A549 (cell line): ENCODE measurements around the gene C1orf35. TPM values are rescaled to one million over a fixed set of nuclear protein-coding genes. Genes with fewer than 3 reads are reported as not detected.

Experiments
- ATAC-seq, 2 experiments: fragments of 200-7000 bp in 1 of 2; fragments of >200 bp in 1 of 2; cut with Nextera tagmentation in 1 of 2; cut with Tn5 transposase in 1 of 2; 3 replicates each; pipeline versions ENCODE4 v1.8.0 to v1.9.1; 2018 to 2020; ENCODE audit warnings: mild to moderate bottlenecking in 1 of 2, moderate library complexity in 1 of 2
- CTCF ChIA-PET: fragments of 300-600 bp; sonication (Branson Sonifier 250); formaldehyde crosslinking; extraction: SDS; loops from one replicate; lab custom pipeline; 2021; ENCODE audit warnings: antibody characterized with exemption, inconsistent platforms; lab: Yijun Ruan, JAX
- POLR2A ChIA-PET: fragments of 350-600 bp; formaldehyde crosslinking; extraction: SDS; loops from one replicate; lab custom pipeline; 2021; ENCODE audit warnings: antibody characterized with exemption, inconsistent platforms; lab: Yijun Ruan, JAX
- DNase-seq, 2 experiments: peaks; one replicate each; pipeline versions ENCODE4 v3.0.0 to v3.0.0-alpha.2; 2011 to 2016; ENCODE audit warnings: low read depth in 1 of 2, low spot score in 1 of 2
- FAIRE-seq: peaks from 2 replicates; lab custom pipeline; 2011; peaks lifted over from hg19 to GRCh38; lab: Jason Lieb, UNC
- H3K27ac ChIP-seq, 2 experiments: fragments of >200 bp; sonication (Bioruptor Twin); formaldehyde crosslinking; 3 replicates each; pipeline ENCODE4 v1.5.1; 2016 to 2017
- H3K4me1 ChIP-seq: fragments of >200 bp; sonication (Bioruptor Twin); formaldehyde crosslinking; 3 replicates; pipeline ENCODE4 v1.6.1; 2016
- H3K4me2 ChIP-seq: fragments of >200 bp; sonication (Bioruptor Twin); formaldehyde crosslinking; 3 replicates; pipeline ENCODE4 v1.6.1; 2016
- H3K4me3 ChIP-seq: fragments of >200 bp; sonication (Bioruptor Twin); formaldehyde crosslinking; 3 replicates; pipeline ENCODE4 v1.5.1; 2016
- H3K9me3 ChIP-seq: fragments of >200 bp; sonication (Bioruptor Twin); formaldehyde crosslinking; 3 replicates; pipeline ENCODE4 v1.6.1; 2016
- CHD2 ChIP-seq: fragments of 150-350 bp; IDR thresholded peaks from 2 replicates; pipeline ENCODE4 v1.6.1; 2014; ENCODE audit warnings: low read length; ENCODE audit not compliant: partially characterized antibody
- EHF ChIP-seq: fragments of 250-450 bp; sonication (Bioruptor Pico); IDR thresholded peaks from 2 replicates; pipeline ENCODE4 v1.5.0; 2020; ENCODE audit warnings: mild to moderate bottlenecking
- HDAC2 ChIP-seq: fragments of 200-600 bp; sonication (generic); IDR thresholded peaks from 2 replicates; pipeline ENCODE4 v1.6.1; 2016
- HOXB5 ChIP-seq: fragments of 250-450 bp; sonication (Bioruptor Pico); IDR thresholded peaks from 2 replicates; pipeline ENCODE4 v1.5.0; 2020; ENCODE audit warnings: mild to moderate bottlenecking, moderate library complexity
- JUN ChIP-seq, 2 experiments: fragments of >200 bp; sonication (Bioruptor Twin); formaldehyde crosslinking; IDR thresholded peaks; 2 replicates in 1 of 2; 3 replicates in 1 of 2; pipeline ENCODE4 v1.6.1; 2016 to 2017
- KDM1A ChIP-seq: fragments of 200-600 bp; sonication (generic); IDR thresholded peaks from 2 replicates; pipeline ENCODE4 v1.6.1; 2016; ENCODE audit warnings: low read depth, mild to moderate bottlenecking
- KDM5A ChIP-seq: fragments of 200-600 bp; sonication (generic); IDR thresholded peaks from 2 replicates; pipeline ENCODE4 v1.6.1; 2016; ENCODE audit warnings: antibody characterized with exemption, mild to moderate bottlenecking
- MAFK ChIP-seq: fragments of 450-650 bp; IDR thresholded peaks from 2 replicates; pipeline ENCODE4 v1.6.1; 2014; ENCODE audit not compliant: partially characterized antibody
- MAZ ChIP-seq: fragments of 150-350 bp; IDR thresholded peaks from 2 replicates; pipeline ENCODE4 v1.6.1; 2014; ENCODE audit warnings: antibody characterized with exemption, low read depth, low read length, borderline replicate concordance
- NFE2L2 ChIP-seq: fragments of 150-350 bp; conservative IDR thresholded peaks from 2 replicates; pipeline ENCODE4 v1.6.1; 2014; ENCODE audit warnings: low read length
- POLR2A ChIP-seq: IDR thresholded peaks from 2 replicates; pipeline ENCODE4 v1.6.1; 2012; ENCODE audit warnings: mild to moderate bottlenecking, low read length
- RARB ChIP-seq: fragments of 250-450 bp; sonication (Bioruptor Pico); IDR thresholded peaks from 2 replicates; pipeline ENCODE4 v1.8.0; 2021; ENCODE audit warnings: mild to moderate bottlenecking, moderate library complexity
- RFX5 ChIP-seq: fragments of 450-650 bp; IDR thresholded peaks from 2 replicates; pipeline ENCODE4 v1.7.1; 2014; ENCODE audit warnings: antibody characterized with exemption, mild to moderate bottlenecking, moderate library complexity
- SMC3 ChIP-seq: fragments of >200 bp; sonication (Bioruptor Twin); formaldehyde crosslinking; IDR thresholded peaks from 3 replicates; pipeline ENCODE4 v1.6.1; 2018; ENCODE audit warnings: inconsistent platforms
- WGBS: methylation state at CpG from one replicate; pipeline ENCODE4 v1.1.6; 2017; ENCODE audit errors: missing lambda C conversion rate; 5-methylcytosine and 5-hydroxymethylcytosine counted together
- polyA plus RNA-seq, 4 experiments: library from polyadenylated mRNA; depleted of rRNA in 3 of 4; stranded (reverse); fragments of >200 nt; fragmentation: RNase III in 1 of 4; extraction: RNeasy Plus Mini Kit Qiagen cat#74134 plus additional on column Dnase treatment in 1 of 4; gene quantifications; 2 replicates in 3 of 4; 3 replicates in 1 of 4; pipeline ENCODE4 v1.2.3, GENCODE V29; 2011 to 2017
- small RNA-seq, 6 experiments: library from RNA; depleted of rRNA; stranded (forward); fragments of <200 nt; gene quantifications; one replicate each; pipeline ENCODE3, GENCODE V24; 2012
- TF ChIP-seq, protein P1 (sequence below): fragments of 450-650 bp; IDR thresholded peaks from 2 replicates; pipeline ENCODE4 v1.6.1; 2014; ENCODE audit warnings: antibody characterized with exemption
- TF ChIP-seq, protein P2 (sequence below): IDR thresholded peaks from 2 replicates; pipeline ENCODE4 v1.6.1; 2012
- TF ChIP-seq, protein P3 (sequence below): fragments of 250-450 bp; sonication (Bioruptor Pico); IDR thresholded peaks from 2 replicates; pipeline ENCODE4 v1.5.0; 2021; ENCODE audit warnings: mild to moderate bottlenecking, moderate library complexity, borderline replicate concordance
- TF ChIP-seq, protein P4 (sequence below): fragments of >200 bp; sonication (Bioruptor Twin); formaldehyde crosslinking; IDR thresholded peaks from 2 replicates; pipeline ENCODE4 v1.6.1; 2016
- TF ChIP-seq, protein P5 (sequence below): fragments of 250-450 bp; sonication (Bioruptor Pico); IDR thresholded peaks from 2 replicates; pipeline ENCODE4 v1.5.0; 2020; ENCODE audit warnings: low read depth, mild to moderate bottlenecking, moderate library complexity

Gene C1orf35
- polyA plus RNA-seq, 2 of the 4 experiments (the other 2 are of a cell fraction), result 9.8 to 28.9 TPM

DNA sequence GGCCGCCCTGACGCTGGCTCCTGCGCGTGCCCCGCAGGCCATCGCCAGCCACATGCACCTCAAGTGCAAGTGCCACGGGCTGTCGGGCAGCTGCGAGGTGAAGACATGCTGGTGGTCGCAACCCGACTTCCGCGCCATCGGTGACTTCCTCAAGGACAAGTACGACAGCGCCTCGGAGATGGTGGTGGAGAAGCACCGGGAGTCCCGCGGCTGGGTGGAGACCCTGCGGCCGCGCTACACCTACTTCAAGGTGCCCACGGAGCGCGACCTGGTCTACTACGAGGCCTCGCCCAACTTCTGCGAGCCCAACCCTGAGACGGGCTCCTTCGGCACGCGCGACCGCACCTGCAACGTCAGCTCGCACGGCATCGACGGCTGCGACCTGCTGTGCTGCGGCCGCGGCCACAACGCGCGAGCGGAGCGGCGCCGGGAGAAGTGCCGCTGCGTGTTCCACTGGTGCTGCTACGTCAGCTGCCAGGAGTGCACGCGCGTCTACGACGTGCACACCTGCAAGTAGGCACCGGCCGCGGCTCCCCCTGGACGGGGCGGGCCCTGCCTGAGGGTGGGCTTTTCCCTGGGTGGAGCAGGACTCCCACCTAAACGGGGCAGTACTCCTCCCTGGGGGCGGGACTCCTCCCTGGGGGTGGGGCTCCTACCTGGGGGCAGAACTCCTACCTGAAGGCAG is 44.0 kb downstream of the C1orf35 start:
- ChIA-PET CTCF (interaction anchor here (0.6 to 4.1 kb wide), 4 partner anchors 17 to 55 kb away, joined by 3 to 25 read pairs (median 4); no protein-coding TSS in a partner anchor), POLR2A (no interaction called here)
- DNase-seq, result no peak
- peak overlapping the region in 1 of 2 experiments; percentile 84; a peak in 4 of 6 replicates for H3K27ac ChIP-seq
- peaks cover 12% of the 10 kb centered on the region; the same call in 2 of the 3 replicates for H3K4me1 ChIP-seq
- TF ChIP-seq MAFK (no peak), HDAC2 (no peak), NFE2L2 (no peak), RARB (CRISPR knock-in tag) (no peak), CHD2 (no peak), MAZ (no peak), RFX5 (no peak), KDM1A (no peak), JUN (IDR thresholded peaks at IDR 0.05) (no peak)
- TF ChIP-seq, protein P1, sequence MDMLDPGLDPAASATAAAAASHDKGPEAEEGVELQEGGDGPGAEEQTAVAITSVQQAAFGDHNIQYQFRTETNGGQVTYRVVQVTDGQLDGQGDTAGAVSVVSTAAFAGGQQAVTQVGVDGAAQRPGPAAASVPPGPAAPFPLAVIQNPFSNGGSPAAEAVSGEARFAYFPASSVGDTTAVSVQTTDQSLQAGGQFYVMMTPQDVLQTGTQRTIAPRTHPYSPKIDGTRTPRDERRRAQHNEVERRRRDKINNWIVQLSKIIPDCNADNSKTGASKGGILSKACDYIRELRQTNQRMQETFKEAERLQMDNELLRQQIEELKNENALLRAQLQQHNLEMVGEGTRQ, result no peak
- TF ChIP-seq, protein P2, sequence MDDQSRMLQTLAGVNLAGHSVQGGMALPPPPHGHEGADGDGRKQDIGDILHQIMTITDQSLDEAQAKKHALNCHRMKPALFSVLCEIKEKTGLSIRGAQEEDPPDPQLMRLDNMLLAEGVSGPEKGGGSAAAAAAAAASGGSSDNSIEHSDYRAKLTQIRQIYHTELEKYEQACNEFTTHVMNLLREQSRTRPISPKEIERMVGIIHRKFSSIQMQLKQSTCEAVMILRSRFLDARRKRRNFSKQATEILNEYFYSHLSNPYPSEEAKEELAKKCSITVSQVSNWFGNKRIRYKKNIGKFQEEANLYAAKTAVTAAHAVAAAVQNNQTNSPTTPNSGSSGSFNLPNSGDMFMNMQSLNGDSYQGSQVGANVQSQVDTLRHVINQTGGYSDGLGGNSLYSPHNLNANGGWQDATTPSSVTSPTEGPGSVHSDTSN, result no peak
- TF ChIP-seq, all 56 proteins: peak for 0
- Histone ChIP-seq H3K4me3 (peak overlapping the region; percentile 59), H3K9me3 (peaks cover 5% of the 10 kb centered on the region; the same call in 2 of the 3 replicates), H3K4me2 (peak overlapping the region; percentile 98)
- 55% methylated on average over 28 of the region's 66 CpGs for WGBS
- FAIRE-seq, result no peak
- peak in 1 of 2 experiments; percentile 26; a peak in 4 of 6 replicates for ATAC-seq

DNA sequence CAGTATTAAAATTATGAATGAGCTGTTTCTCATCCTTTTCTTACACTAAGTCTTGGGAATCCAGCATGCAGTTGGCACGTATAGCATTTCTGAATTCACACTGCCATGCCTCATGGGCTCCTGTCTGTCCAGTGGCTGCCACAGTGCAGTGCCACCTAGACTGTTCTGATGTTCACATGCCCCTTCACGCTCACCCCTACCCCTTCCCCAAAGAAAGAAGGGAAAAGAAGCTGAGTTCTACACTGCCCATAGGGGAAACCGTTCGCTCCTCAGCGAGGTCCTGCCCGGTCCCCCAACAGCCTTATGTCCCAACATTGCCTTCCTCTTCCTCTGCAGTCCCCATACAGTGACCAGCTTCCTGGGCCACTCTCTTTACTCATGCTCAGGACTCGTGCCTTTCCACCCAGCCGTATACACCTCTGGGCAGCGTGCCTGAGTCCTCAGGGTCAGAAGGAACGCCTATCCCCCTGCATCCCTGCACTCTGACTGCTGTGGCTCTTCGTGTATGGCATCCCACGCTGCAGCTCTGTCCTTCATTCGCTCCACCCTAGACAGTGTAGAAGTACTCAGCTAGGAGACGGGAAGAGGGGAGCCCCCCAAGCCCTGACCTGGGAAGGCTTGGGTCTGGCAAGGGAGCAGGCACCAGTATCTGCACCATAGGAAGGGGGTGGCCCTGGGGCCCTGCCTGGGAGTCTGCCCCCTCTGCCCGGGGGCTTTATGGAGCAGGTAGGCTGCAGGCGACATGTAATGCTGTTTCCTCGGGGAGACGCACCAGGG is 44.8 kb downstream of the C1orf35 start:
- peaks cover 12% of the 10 kb centered on the region; the same call in 2 of the 3 replicates for H3K4me1 ChIP-seq
- no peak for DNase-seq
- WGBS, result 76% methylated on average over 14 of the region's 18 CpGs
- no peak overlapping the region for H3K27ac ChIP-seq
- H3K9me3 ChIP-seq, result peaks cover 7% of the 10 kb centered on the region; the same call in 2 of the 3 replicates
- ATAC-seq, result no peak
- no peak for TF ChIP-seq KDM5A
- no peak for TF ChIP-seq EHF (CRISPR knock-in tag)
- TF ChIP-seq, protein P3, sequence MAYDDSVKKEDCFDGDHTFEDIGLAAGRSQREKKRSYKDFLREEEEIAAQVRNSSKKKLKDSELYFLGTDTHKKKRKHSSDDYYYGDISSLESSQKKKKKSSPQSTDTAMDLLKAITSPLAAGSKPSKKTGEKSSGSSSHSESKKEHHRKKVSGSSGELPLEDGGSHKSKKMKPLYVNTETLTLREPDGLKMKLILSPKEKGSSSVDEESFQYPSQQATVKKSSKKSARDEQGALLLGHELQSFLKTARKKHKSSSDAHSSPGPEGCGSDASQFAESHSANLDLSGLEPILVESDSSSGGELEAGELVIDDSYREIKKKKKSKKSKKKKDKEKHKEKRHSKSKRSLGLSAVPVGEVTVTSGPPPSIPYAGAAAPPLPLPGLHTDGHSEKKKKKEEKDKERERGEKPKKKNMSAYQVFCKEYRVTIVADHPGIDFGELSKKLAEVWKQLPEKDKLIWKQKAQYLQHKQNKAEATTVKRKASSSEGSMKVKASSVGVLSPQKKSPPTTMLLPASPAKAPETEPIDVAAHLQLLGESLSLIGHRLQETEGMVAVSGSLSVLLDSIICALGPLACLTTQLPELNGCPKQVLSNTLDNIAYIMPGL, result no peak
- TF ChIP-seq POLR2A, result no peak
- TF ChIP-seq, protein P4, sequence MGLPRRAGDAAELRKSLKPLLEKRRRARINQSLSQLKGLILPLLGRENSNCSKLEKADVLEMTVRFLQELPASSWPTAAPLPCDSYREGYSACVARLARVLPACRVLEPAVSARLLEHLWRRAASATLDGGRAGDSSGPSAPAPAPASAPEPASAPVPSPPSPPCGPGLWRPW, result no peak
- TF ChIP-seq NFE2L2, result no peak
- TF ChIP-seq, protein P5, sequence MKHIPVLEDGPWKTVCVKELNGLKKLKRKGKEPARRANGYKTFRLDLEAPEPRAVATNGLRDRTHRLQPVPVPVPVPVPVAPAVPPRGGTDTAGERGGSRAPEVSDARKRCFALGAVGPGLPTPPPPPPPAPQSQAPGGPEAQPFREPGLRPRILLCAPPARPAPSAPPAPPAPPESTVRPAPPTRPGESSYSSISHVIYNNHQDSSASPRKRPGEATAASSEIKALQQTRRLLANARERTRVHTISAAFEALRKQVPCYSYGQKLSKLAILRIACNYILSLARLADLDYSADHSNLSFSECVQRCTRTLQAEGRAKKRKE, result no peak
- TF ChIP-seq SMC3, result no peak
- no peak for TF ChIP-seq HOXB5 (CRISPR knock-in tag)
- H3K4me2 ChIP-seq, result peak overlapping the region; percentile 98; the same call in 2 of the 3 replicates
- ChIA-PET CTCF (interaction anchor here (0.6 to 4.1 kb wide), 4 partner anchors 10 to 73 kb away, joined by 4 to 25 read pairs (median 6); no protein-coding TSS in a partner anchor), POLR2A (interaction anchor here (0.6 kb wide), 1 partner anchor 35 kb away, joined by 3 read pairs; no protein-coding TSS in a partner anchor)
- FAIRE-seq, result no peak
- no peak overlapping the region; the same call in 2 of the 3 replicates for H3K4me3 ChIP-seq

Small RNA genes lying within 50 kb of the gene (small RNA-seq; reads per million reads assigned to genes)
- gene AL359510.1, result 0 reads per million in 6 experiments

Other genes starting within 250 kb of the C1orf35 start
- 0.75 and 0.86 TPM in 2 replicates for gene WNT9A, start 155.4 kb downstream of the C1orf35 start, polyA plus RNA-seq (2011; rRNA removed)
- 1.2 TPM in 3 replicates for gene WNT9A, start 155.4 kb downstream of the C1orf35 start, polyA plus RNA-seq (2017; fragmentation: RNase III; extraction: RNeasy Plus Mini Kit Qiagen cat#74134 plus additional on column Dnase treatment)
- gene WNT3A, start 96.3 kb downstream of the C1orf35 start, polyA plus RNA-seq (2011; rRNA removed), result not detected in 2 replicates
- not detected in 3 replicates for gene WNT3A, start 96.3 kb downstream of the C1orf35 start, polyA plus RNA-seq (2017; fragmentation: RNase III; extraction: RNeasy Plus Mini Kit Qiagen cat#74134 plus additional on column Dnase treatment)
- 333 and 376 TPM in 2 replicates for gene ARF1, start 20.6 kb downstream of the C1orf35 start, polyA plus RNA-seq (2011; rRNA removed)
- 297 to 313 TPM (median 308 TPM) in 3 replicates for gene ARF1, start 20.6 kb downstream of the C1orf35 start, polyA plus RNA-seq (2017; fragmentation: RNase III; extraction: RNeasy Plus Mini Kit Qiagen cat#74134 plus additional on column Dnase treatment)
- 54.2 and 59.7 TPM in 2 replicates for gene MRPL55, start 6.0 kb upstream of the C1orf35 start, polyA plus RNA-seq (2011; rRNA removed)
- 74.2 to 80.0 TPM (median 75.6 TPM) in 3 replicates for gene MRPL55, start 6.0 kb upstream of the C1orf35 start, polyA plus RNA-seq (2017; fragmentation: RNase III; extraction: RNeasy Plus Mini Kit Qiagen cat#74134 plus additional on column Dnase treatment)
- 65.2 and 88.9 TPM in 2 replicates for gene GUK1, start 37.0 kb upstream of the C1orf35 start, polyA plus RNA-seq (2011; rRNA removed)
- 106 to 109 TPM (median 107 TPM) in 3 replicates for gene GUK1, start 37.0 kb upstream of the C1orf35 start, polyA plus RNA-seq (2017; fragmentation: RNase III; extraction: RNeasy Plus Mini Kit Qiagen cat#74134 plus additional on column Dnase treatment)
- gene GJC2, start 46.6 kb upstream of the C1orf35 start, polyA plus RNA-seq (2011; rRNA removed), result 0.09 and 0.12 TPM in 2 replicates
- gene GJC2, start 46.6 kb upstream of the C1orf35 start, polyA plus RNA-seq (2017; fragmentation: RNase III; extraction: RNeasy Plus Mini Kit Qiagen cat#74134 plus additional on column Dnase treatment), result 0.37 to 0.48 TPM (median 0.40 TPM) in 3 replicates
- 1.5 TPM in 2 replicates for gene IBA57, start 62.5 kb upstream of the C1orf35 start, polyA plus RNA-seq (2011; rRNA removed)
- gene IBA57, start 62.5 kb upstream of the C1orf35 start, polyA plus RNA-seq (2017; fragmentation: RNase III; extraction: RNeasy Plus Mini Kit Qiagen cat#74134 plus additional on column Dnase treatment), result 2.2 to 3.1 TPM (median 2.6 TPM) in 3 replicates
- gene OBSCN, start 104.7 kb upstream of the C1orf35 start, polyA plus RNA-seq (2011; rRNA removed), result 3.1 and 5.7 TPM in 2 replicates
- 5.7 to 6.8 TPM (median 6.5 TPM) in 3 replicates for gene OBSCN, start 104.7 kb upstream of the C1orf35 start, polyA plus RNA-seq (2017; fragmentation: RNase III; extraction: RNeasy Plus Mini Kit Qiagen cat#74134 plus additional on column Dnase treatment)